Pons (tissue), 1 donor: ENCODE results near the gene SGSH.
"Not testable (repeated sequence)": the region's sequence is repeated elsewhere in the genome, so short reads cannot be mapped to it uniquely, and the experiment has no call there.

Experiments used
- DNase-seq: peaks from one replicate; pipeline ENCODE4 v3.0.0-alpha.2; 2016; ENCODE audit warnings: low spot score

Gene SGSH

GRCh38 chr17:80253631-80254395, 33.7 kb upstream of the SGSH start:
- DNase-seq: no peak

- DNase-seq: no peak
Measured at GRCh38 chr17:80252871-80253270, 32.7 kb upstream of the SGSH start.

- no peak for DNase-seq
Measured at GRCh38 chr17:80251966-80252365, 31.8 kb upstream of the SGSH start.

GRCh38 chr17:80248894-80249710, 29.0 kb upstream of the SGSH start:
- DNase-seq: no peak

- DNase-seq: no peak
Measured at GRCh38 chr17:80248001-80248893, 28.1 kb upstream of the SGSH start.

- DNase-seq: no peak
Measured at GRCh38 chr17:80247561-80247960, 27.4 kb upstream of the SGSH start.

GRCh38 chr17:80246726-80247125, 26.6 kb upstream of the SGSH start:
- no peak for DNase-seq

- no peak for DNase-seq
Measured at GRCh38 chr17:80246266-80246681, 26.1 kb upstream of the SGSH start.

- DNase-seq: no peak
Measured at GRCh38 chr17:80245566-80246265, 25.6 kb upstream of the SGSH start.

- no peak for DNase-seq
Measured at GRCh38 chr17:80244871-80245509, 24.9 kb upstream of the SGSH start.

- DNase-seq: not testable (repeated sequence)
Measured at GRCh38 chr17:80244448-80244847, 24.3 kb upstream of the SGSH start.

- DNase-seq: no peak
Measured at GRCh38 chr17:80243526-80244433, 23.6 kb upstream of the SGSH start.

- no peak for DNase-seq
Measured at GRCh38 chr17:80242505-80242904, 22.4 kb upstream of the SGSH start.

- DNase-seq: no peak
Measured at GRCh38 chr17:80237386-80237785, 17.3 kb upstream of the SGSH start.

GRCh38 chr17:80236911-80237310, 16.8 kb upstream of the SGSH start:
- no peak for DNase-seq

GRCh38 chr17:80233202-80233601, 13.1 kb upstream of the SGSH start:
- DNase-seq: no peak

- no peak for DNase-seq
Measured at GRCh38 chr17:80232438-80232837, 12.3 kb upstream of the SGSH start.

GRCh38 chr17:80229011-80229410, 8.9 kb upstream of the SGSH start:
- DNase-seq: no peak

GRCh38 chr17:80228477-80228876, 8.3 kb upstream of the SGSH start:
- no peak for DNase-seq

- no peak for DNase-seq
Measured at GRCh38 chr17:80227666-80228065, 7.5 kb upstream of the SGSH start.
